K562 (cell line): ENCODE measurements around the gene NMRK1. TPM values are rescaled to one million over a fixed set of nuclear protein-coding genes. Genes with fewer than 3 reads are reported as not detected.

Source experiments
- ATAC-seq: fragments of 200-7000 bp; cut with Tn5 transposase; 3 replicates; pipeline ENCODE4 v1.9.1; 2020; ENCODE audit warnings: moderate library complexity
- BruUV-seq: library from RNA; stranded (reverse); fragments of 400-500 nt; replicated peaks from 2 replicates; lab custom pipeline; 2021; lab: Mats Ljungman, UMichigan
- CTCF ChIA-PET: fragments of 300-600 bp; formaldehyde crosslinking; extraction: SDS; loops from one replicate; lab custom pipeline; 2021; ENCODE audit warnings: low intra/inter-chr PET ratio; lab: Yijun Ruan, JAX
- POLR2A ChIA-PET: fragments of 300-600, 350-650 bp; sonication (Branson Sonifier 250); formaldehyde crosslinking; extraction: SDS; loops from one replicate; lab custom pipeline; 2021; ENCODE audit warnings: antibody characterized with exemption, inconsistent platforms; lab: Yijun Ruan, JAX
- DNase-seq, 4 experiments: peaks; one replicate each; pipeline versions ENCODE4 v3.0.0 to v3.0.0-alpha.2; 2011 to 2018; ENCODE audit warnings: low spot score in 3 of 4, mixed read lengths in 3 of 4; ENCODE audit errors: extremely low read depth in 1 of 4
- FAIRE-seq: peaks from 2 replicates; lab custom pipeline; 2011; peaks lifted over from hg19 to GRCh38; lab: Jason Lieb, UNC
- H2AFZ ChIP-seq: 2 replicates; pipeline ENCODE4 v1.6.0; 2011; ENCODE audit warnings: low read depth, low read length, control low read depth, inconsistent platforms
- H3K27ac ChIP-seq: fragments of 200-600 bp; 3 replicates; pipeline ENCODE4 v1.8.0; 2011; ENCODE audit warnings: low read depth, mild to moderate bottlenecking, control low read depth, inconsistent platforms, low read length, moderate library complexity, mixed read lengths; ENCODE audit errors: extremely low read depth
- H3K27me3 ChIP-seq, 2 experiments: fragments of 300-600 bp in 1 of 2; 2 replicates in 1 of 2; 3 replicates in 1 of 2; pipeline versions ENCODE4 v1.6.0 to v1.8.0; 2011; ENCODE audit warnings: inconsistent platforms in 2 of 2, low read length in 2 of 2, mild to moderate bottlenecking in 1 of 2, mixed read lengths in 1 of 2, moderate library complexity in 1 of 2; ENCODE audit not compliant: control insufficient read depth in 2 of 2, insufficient read depth in 2 of 2
- H3K36me3 ChIP-seq: fragments of 300-600 bp; 3 replicates; pipeline ENCODE4 v1.8.0; 2011; ENCODE audit warnings: mild to moderate bottlenecking, low read length, inconsistent platforms; ENCODE audit not compliant: control insufficient read depth, insufficient read depth
- H3K4me1 ChIP-seq, 2 experiments: fragments of 200-600 bp in 1 of 2; replicated peaks in 1 of 2; 2 replicates in 1 of 2; 3 replicates in 1 of 2; pipeline versions ENCODE4 v1.5.1 to v1.8.0; 2011; ENCODE audit warnings: inconsistent platforms in 2 of 2, low read length in 2 of 2, mild to moderate bottlenecking in 1 of 2, mixed read lengths in 1 of 2, moderate library complexity in 1 of 2; ENCODE audit not compliant: control insufficient read depth in 2 of 2, insufficient read depth in 2 of 2
- H3K4me2 ChIP-seq: 2 replicates; pipeline ENCODE4 v1.6.1; 2011; ENCODE audit warnings: low read length, control low read depth, inconsistent platforms, mixed read lengths; ENCODE audit not compliant: insufficient read depth
- H3K4me3 ChIP-seq: fragments of 200-600 bp; sonication (generic), shearing (Covaris generic); 2 replicates; pipeline ENCODE4 v1.5.1; 2016; ENCODE audit warnings: control low read depth, inconsistent platforms
- H3K79me2 ChIP-seq: fragments of 200-600 bp; 3 replicates; pipeline ENCODE4 v1.8.0; 2011; ENCODE audit warnings: low read length, inconsistent platforms; ENCODE audit not compliant: control insufficient read depth, insufficient read depth
- H3K9ac ChIP-seq, 2 experiments: 2 replicates each; pipeline versions ENCODE4 v1.6.0 to v1.6.1; 2011; ENCODE audit warnings: low read depth in 2 of 2, low read length in 2 of 2, control low read depth in 1 of 2, inconsistent platforms in 1 of 2, mild to moderate bottlenecking in 1 of 2, mixed read lengths in 1 of 2; ENCODE audit not compliant: insufficient read depth in 1 of 2
- H3K9me1 ChIP-seq: one replicate; pipeline ENCODE4 v1.6.0; 2011; ENCODE audit warnings: inconsistent platforms, mild to moderate bottlenecking, low read length, moderate library complexity; ENCODE audit not compliant: control insufficient read depth, insufficient read depth
- H3K9me3 ChIP-seq: replicated peaks from 2 replicates; pipeline ENCODE4 v1.5.1; 2011; ENCODE audit warnings: low read depth, low read length, inconsistent platforms; ENCODE audit not compliant: control insufficient read depth, insufficient read depth
- H4K20me1 ChIP-seq: replicated peaks from 2 replicates; pipeline ENCODE4 v1.6.1; 2011; ENCODE audit warnings: low read length, inconsistent platforms, mixed read lengths; ENCODE audit not compliant: control insufficient read depth, insufficient read depth
- CEBPB ChIP-seq: fragments of 450-650 bp; IDR thresholded peaks from 2 replicates; pipeline ENCODE4 v1.6.1; 2016; ENCODE audit warnings: missing genetic modification characterization, missing compliant biosample characterization
- DDX20 ChIP-seq: fragments of 450-650 bp; IDR thresholded peaks from 2 replicates; pipeline ENCODE4 v1.6.1; 2016; ENCODE audit warnings: missing genetic modification characterization, low read depth, mild to moderate bottlenecking, missing compliant biosample characterization, moderate library complexity
- RCOR1 ChIP-seq, 2 experiments: IDR thresholded peaks; 2 replicates each; pipeline ENCODE4 v1.6.1; 2012; ENCODE audit warnings: low read depth in 2 of 2, low read length in 2 of 2, borderline replicate concordance in 1 of 2, improper control_type of control experiment in 1 of 2
- TSC22D4 ChIP-seq: fragments of 450-650 bp; IDR thresholded peaks from 2 replicates; pipeline ENCODE4 v1.6.1; 2016; ENCODE audit warnings: missing genetic modification characterization, missing biosample characterization, control low read depth
- ZNF23 ChIP-seq: fragments of 250-450 bp; sonication (Bioruptor Pico); IDR thresholded peaks from 2 replicates; pipeline ENCODE4 v1.4.0; 2020; ENCODE audit warnings: mild to moderate bottlenecking
- ZNF239 ChIP-seq: fragments of 250-450 bp; sonication (Bioruptor Pico); IDR thresholded peaks from 2 replicates; pipeline ENCODE4 v1.4.0; 2020; ENCODE audit warnings: mild to moderate bottlenecking
- WGBS: fragments of 100-300 bp; shearing (Covaris generic); methylation state at CpG from one replicate; pipeline ENCODE4 v1.1.6; 2016; ENCODE audit warnings: low coverage, mixed read lengths; ENCODE audit not compliant: insufficient coverage; ENCODE audit errors: missing lambda C conversion rate; 5-methylcytosine and 5-hydroxymethylcytosine counted together
- in situ Hi-C: fragments of 300-500 bp; cut with MboI; formaldehyde crosslinking; loops from 4 replicates; pipeline ENCODE4 v1.15.0; 2018; ENCODE audit warnings: inconsistent platforms, mixed read lengths
- intact Hi-C: fragments of 100-400 bp; cut with micrococcal nuclease; formaldehyde crosslinking; loops from 2 replicates; pipeline ENCODE4 v1.14.2; 2022
- polyA plus RNA-seq, 8 experiments: library from polyadenylated mRNA; depleted of rRNA in 4 of 8; stranded (reverse) in 5 of 8; unstranded in 3 of 8; fragments of >200 nt; fragmentation: Nextera tagmentation in 2 of 8; fragmentation: Illumina TruSeq in 1 of 8; extraction: Ambion mirVana in 2 of 8; extraction: Trizol in 1 of 8; gene quantifications; 2 replicates each; pipeline versions ENCODE4 v1.2.1 to v1.2.3, GENCODE V29; 2011 to 2014; ENCODE audit warnings: inconsistent platforms in 1 of 8, missing spikeins in 1 of 8
- total RNA-seq, 7 experiments: library from RNA; depleted of rRNA in 6 of 7; stranded (reverse); fragments of >200 nt in 6 of 7; fragmentation: Illumina TruSeq in 2 of 7; extraction: Trizol in 2 of 7; gene quantifications; 2 replicates each; pipeline versions ENCODE4 v1.2.1 to v1.2.3, GENCODE V29; 2011 to 2021; ENCODE audit warnings: low replicate concordance in 1 of 7
- TF ChIP-seq, protein P1 (sequence below), 2 experiments: fragments of 450-650 bp in 1 of 2; sonication (generic) in 1 of 2; formaldehyde crosslinking in 1 of 2; IDR thresholded peaks in 1 of 2; conservative IDR thresholded peaks in 1 of 2; 2 replicates each; pipeline versions ENCODE4 v1.6.1 to v1.8.1; 2016 to 2023; ENCODE audit warnings: mild to moderate bottlenecking in 2 of 2, moderate library complexity in 2 of 2, inconsistent platforms in 1 of 2, missing genetic modification reagents in 1 of 2
- TF ChIP-seq, protein P2 (sequence below): sonication (generic); formaldehyde crosslinking; IDR thresholded peaks from 2 replicates; pipeline ENCODE4 v1.8.1; 2023; ENCODE audit warnings: missing genetic modification reagents, mild to moderate bottlenecking, borderline replicate concordance
- TF ChIP-seq, protein P3 (sequence below): IDR thresholded peaks from 3 replicates; pipeline ENCODE4 v1.6.1; 2011; ENCODE audit warnings: borderline replicate concordance, mild to moderate bottlenecking, moderate library complexity; ENCODE audit not compliant: insufficient read length; ENCODE audit errors: extremely low read depth
- TF ChIP-seq, protein P4 (sequence below): fragments of 450-650 bp; formaldehyde crosslinking; IDR thresholded peaks from 2 replicates; pipeline ENCODE4 v1.4.0; 2020; ENCODE audit warnings: mild to moderate bottlenecking, moderate library complexity

The NMRK1 gene
- total and polyA plus RNA-seq, 9 of the 15 experiments (the other 6 are each of a cell fraction or from before 2014, with no cell fraction given), result 1.1 to 3.5 (median 1.7) TPM

DNA sequence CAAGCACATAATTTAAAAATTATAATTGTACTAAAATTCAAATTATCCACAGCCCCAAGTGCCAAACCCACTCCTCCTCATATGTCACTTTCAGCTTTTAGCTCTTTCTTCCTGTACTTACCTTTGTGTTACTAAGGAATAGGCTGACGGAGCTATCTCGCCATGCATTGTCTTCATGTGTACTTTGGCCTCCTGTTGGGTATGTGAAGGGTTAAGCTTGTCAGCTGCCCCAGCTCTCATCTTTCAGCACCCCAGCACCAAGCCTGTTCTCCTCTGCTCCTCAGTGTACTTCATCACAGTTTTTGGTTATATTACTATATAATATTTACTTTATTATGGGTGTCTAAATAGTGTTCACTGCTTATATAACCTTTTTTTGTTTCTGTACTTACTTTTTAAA lies 46.5 kb upstream of the NMRK1 start (continued):
- TF ChIP-seq, protein P1, sequence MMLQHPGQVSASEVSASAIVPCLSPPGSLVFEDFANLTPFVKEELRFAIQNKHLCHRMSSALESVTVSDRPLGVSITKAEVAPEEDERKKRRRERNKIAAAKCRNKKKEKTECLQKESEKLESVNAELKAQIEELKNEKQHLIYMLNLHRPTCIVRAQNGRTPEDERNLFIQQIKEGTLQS (IDR thresholded peaks at IDR 0.05), result no peak
- TF ChIP-seq, protein P1 (CRISPR knock-in tag; conservative IDR thresholded peaks at IDR 0.05), result no peak
- TF ChIP-seq DDX20 (tag), result no peak

DNA sequence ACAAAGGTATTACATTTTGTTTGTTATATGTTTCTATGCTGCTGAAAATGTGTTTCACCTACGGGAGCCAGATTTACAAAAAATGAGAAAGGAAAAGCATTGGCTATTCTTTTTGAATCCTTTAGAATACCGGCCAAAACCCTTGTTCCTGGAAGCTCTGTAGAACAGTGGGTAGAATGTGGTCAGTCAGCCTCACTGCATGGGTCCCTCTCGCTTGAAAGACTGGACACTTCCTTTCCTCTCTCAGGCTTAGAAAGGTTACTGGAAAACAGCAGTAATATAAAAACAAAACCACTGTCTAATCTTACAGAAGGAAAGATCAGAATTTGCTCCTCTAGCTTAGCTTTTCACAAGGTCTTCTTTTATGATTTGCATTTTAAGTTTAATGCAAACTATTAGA lies 45.4 kb upstream of the NMRK1 start:
- FAIRE-seq, result no peak
- intact Hi-C loops, result no loop called here
- CTCF ChIA-PET, result no interaction called here
- Histone ChIP-seq H3K9me3 (no peaks in the 10 kb centered on the region), H3K79me2 (no peaks in the 10 kb centered on the region), H3K4me3 (no peak overlapping the region), H3K9ac (no peak overlapping the region), H3K27me3 (no peaks in the 10 kb centered on the region), H2AFZ (no peak overlapping the region), H3K9me1 (no peaks in the 10 kb centered on the region), H3K36me3 (peaks cover 2% of the 10 kb centered on the region; the same call in 1 of the 3 replicates), H3K27ac (no peak overlapping the region), H4K20me1 (no peaks in the 10 kb centered on the region), H3K4me2 (no peak overlapping the region), H3K4me1 (no peaks in the 10 kb centered on the region)
- BruUV-seq, result no TSS peak
- no peak for ATAC-seq
- DNase-seq, result no peak
- in situ Hi-C loops, result no loop called here
- POLR2A ChIA-PET, result no interaction called here
- WGBS, result 43% methylated on average over 3 of the region's 3 CpGs
- TF ChIP-seq ZNF239 (CRISPR knock-in tag) (no peak), CEBPB (tag) (no peak), RCOR1 (IDR thresholded peaks at IDR 0.05; ENCODE audit: borderline replicate concordance in 1 of 2, low read depth in 2 of 2, low read length in 2 of 2) (no peak), ZNF23 (CRISPR knock-in tag) (no peak), TSC22D4 (no peak)
- TF ChIP-seq, protein P2, sequence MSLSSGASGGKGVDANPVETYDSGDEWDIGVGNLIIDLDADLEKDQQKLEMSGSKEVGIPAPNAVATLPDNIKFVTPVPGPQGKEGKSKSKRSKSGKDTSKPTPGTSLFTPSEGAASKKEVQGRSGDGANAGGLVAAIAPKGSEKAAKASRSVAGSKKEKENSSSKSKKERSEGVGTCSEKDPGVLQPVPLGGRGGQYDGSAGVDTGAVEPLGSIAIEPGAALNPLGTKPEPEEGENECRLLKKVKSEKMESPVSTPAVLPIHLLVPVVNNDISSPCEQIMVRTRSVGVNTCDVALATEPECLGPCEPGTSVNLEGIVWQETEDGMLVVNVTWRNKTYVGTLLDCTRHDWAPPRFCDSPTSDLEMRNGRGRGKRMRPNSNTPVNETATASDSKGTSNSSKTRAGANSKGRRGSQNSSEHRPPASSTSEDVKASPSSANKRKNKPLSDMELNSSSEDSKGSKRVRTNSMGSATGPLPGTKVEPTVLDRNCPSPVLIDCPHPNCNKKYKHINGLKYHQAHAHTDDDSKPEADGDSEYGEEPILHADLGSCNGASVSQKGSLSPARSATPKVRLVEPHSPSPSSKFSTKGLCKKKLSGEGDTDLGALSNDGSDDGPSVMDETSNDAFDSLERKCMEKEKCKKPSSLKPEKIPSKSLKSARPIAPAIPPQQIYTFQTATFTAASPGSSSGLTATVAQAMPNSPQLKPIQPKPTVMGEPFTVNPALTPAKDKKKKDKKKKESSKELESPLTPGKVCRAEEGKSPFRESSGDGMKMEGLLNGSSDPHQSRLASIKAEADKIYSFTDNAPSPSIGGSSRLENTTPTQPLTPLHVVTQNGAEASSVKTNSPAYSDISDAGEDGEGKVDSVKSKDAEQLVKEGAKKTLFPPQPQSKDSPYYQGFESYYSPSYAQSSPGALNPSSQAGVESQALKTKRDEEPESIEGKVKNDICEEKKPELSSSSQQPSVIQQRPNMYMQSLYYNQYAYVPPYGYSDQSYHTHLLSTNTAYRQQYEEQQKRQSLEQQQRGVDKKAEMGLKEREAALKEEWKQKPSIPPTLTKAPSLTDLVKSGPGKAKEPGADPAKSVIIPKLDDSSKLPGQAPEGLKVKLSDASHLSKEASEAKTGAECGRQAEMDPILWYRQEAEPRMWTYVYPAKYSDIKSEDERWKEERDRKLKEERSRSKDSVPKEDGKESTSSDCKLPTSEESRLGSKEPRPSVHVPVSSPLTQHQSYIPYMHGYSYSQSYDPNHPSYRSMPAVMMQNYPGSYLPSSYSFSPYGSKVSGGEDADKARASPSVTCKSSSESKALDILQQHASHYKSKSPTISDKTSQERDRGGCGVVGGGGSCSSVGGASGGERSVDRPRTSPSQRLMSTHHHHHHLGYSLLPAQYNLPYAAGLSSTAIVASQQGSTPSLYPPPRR (CRISPR knock-in tag), result no peak
- TF ChIP-seq, protein P3, sequence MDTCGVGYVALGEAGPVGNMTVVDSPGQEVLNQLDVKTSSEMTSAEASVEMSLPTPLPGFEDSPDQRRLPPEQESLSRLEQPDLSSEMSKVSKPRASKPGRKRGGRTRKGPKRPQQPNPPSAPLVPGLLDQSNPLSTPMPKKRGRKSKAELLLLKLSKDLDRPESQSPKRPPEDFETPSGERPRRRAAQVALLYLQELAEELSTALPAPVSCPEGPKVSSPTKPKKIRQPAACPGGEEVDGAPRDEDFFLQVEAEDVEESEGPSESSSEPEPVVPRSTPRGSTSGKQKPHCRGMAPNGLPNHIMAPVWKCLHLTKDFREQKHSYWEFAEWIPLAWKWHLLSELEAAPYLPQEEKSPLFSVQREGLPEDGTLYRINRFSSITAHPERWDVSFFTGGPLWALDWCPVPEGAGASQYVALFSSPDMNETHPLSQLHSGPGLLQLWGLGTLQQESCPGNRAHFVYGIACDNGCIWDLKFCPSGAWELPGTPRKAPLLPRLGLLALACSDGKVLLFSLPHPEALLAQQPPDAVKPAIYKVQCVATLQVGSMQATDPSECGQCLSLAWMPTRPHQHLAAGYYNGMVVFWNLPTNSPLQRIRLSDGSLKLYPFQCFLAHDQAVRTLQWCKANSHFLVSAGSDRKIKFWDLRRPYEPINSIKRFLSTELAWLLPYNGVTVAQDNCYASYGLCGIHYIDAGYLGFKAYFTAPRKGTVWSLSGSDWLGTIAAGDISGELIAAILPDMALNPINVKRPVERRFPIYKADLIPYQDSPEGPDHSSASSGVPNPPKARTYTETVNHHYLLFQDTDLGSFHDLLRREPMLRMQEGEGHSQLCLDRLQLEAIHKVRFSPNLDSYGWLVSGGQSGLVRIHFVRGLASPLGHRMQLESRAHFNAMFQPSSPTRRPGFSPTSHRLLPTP, result no peak
- TF ChIP-seq, protein P4, sequence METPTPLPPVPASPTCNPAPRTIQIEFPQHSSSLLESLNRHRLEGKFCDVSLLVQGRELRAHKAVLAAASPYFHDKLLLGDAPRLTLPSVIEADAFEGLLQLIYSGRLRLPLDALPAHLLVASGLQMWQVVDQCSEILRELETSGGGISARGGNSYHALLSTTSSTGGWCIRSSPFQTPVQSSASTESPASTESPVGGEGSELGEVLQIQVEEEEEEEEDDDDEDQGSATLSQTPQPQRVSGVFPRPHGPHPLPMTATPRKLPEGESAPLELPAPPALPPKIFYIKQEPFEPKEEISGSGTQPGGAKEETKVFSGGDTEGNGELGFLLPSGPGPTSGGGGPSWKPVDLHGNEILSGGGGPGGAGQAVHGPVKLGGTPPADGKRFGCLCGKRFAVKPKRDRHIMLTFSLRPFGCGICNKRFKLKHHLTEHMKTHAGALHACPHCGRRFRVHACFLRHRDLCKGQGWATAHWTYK (CRISPR knock-in tag), result no peak
